Stimulated activated CD4-positive, alpha-beta T cell treated with anti-CD3 and anti-CD28 coated beads, Interleukin-12 subunit alpha, Interleukin-12 subunit beta, amount 100 ng/mL, for 4 hours (primary cell): ENCODE measurements around the gene PLXNC1.

Source experiments
- DNase-seq: peaks from one replicate; pipeline ENCODE4 v3.0.0-alpha.2; 2020

Gene PLXNC1

DNA sequence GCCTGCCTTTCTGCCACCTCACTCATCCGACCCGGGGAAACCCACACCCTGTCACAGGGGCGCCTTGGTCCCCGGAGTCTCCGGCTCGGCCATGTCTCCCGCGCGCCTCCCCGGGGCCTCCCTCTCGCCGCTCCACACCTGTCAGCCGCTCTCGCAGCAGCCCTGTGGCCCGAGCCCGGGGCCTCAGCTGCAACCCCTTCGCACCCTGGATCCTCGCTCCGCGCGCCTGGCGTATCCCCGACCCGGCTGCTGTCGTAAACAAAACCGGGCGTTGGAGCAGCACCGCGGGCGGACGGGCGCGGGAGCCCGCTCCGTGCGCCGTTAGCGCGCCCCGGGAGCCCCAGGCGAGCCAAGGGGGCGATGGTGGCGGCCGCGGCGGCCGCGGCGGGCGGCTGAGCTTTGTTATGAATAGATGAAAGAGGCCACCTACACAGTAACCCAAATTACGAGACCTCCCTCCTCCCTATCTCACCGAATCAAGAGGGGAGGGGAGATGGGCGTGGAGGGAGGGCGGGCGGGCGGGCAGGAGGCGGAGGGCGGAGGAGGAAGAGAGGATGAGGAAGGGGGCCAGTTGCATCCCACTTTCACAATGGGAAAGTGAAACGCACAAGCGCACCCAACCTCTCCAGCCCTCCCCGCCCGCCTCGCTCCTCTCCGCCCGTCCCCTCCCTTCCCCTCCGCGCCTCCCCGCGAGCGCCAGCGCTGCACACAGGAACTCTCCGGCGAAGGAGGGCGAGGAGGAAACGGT lies at the start of gene PLXNC1:
Gene PLXNC1 (plus strand): TSS at position 587 of the 748 bp plus-strand sequence. CDS start 395 bp downstream, outside the sequence.
- DNase-seq: peak; percentile 68

- DNase-seq: no peak
These were observed 49.2 kb upstream of the PLXNC1 start for GRCh38 chr12:94099191-94099590.

GRCh38 chr12:94099632-94100031 lies 48.7 kb upstream of the PLXNC1 start:
- no peak for DNase-seq

DNA sequence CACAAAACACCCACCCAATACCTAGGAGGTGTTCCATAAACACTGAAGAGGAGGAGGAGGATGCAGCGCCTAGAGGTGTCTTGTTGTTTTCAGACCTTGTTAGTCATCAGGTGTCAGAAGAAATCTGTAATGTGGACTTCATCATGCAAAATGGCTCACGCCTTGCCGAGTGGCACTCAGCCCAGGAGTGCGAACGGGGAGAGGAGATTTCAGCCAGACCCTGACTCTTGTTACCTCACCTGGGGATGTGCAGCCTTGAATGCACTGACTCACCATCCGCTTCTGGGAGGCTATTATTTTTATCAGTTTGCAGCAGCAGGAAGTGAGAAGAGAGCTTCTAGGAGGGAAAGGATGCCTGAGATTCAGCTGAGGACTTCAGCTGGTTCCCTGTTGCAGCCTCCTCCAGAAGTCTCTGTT lies 48.2 kb upstream of the PLXNC1 start:
- peak; percentile 5 for DNase-seq

DNA sequence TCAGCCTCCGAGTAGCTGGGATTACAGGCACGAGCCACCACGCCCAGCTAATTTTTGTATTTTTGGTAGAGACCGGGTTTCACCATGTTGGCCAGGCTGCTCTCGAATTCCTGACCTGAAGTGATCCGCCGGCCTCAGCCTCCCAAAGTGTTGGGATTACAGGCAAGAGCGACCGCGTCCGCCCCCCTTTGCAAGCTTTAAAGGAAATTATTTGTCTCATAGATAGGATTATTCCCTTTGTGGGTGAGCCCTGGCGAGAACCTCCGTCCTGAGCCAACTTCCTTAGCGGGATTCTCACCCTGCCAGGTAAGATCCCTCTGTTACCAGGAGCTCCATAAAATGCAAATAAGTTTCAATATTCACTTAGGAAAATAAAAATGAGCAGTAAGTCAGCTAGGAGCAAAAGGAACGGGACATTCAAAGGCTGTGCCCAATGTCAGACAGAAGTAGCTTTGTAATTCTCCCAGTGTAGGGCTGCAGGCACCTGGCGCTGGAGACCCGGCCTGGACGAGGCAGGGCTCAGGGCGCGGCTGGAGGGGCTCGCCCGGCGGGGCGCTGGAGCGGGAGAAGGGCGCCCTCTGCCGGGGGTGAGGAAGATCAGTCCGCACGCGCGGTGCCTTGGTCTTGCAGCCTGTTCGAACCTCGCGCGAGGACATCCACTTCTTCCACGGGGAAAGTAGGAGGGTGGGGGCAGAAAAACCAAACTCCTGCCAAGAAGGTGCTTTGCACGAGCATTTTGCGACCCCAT lies 47.2 kb upstream of the PLXNC1 start:
- DNase-seq: peak; percentile 76

GRCh38 chr12:94101738-94102660 lies 46.4 kb upstream of the PLXNC1 start:
- peak; percentile 74 for DNase-seq

- no peak for DNase-seq
These were observed 44.4 kb upstream of the PLXNC1 start for GRCh38 chr12:94103986-94104385.

DNA sequence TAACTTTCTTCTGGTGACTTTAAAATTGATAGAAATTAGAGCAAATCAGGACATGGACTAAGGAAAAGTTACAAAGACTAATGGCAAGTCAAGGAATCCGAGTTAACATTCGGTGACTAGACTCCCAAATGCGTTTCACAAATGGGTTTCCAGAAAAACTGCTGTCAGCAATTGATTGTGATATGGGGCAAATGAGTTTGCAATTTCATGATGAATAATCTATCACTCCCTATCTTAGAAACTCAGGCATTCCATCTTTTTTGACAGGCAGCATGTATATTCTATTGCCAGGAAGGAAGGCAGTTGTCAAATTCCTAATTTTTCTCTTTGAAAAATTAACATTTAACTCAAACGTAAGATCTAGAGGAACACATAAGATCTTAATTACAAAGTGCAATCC lies 40.5 kb upstream of the PLXNC1 start:
- no peak for DNase-seq

DNA sequence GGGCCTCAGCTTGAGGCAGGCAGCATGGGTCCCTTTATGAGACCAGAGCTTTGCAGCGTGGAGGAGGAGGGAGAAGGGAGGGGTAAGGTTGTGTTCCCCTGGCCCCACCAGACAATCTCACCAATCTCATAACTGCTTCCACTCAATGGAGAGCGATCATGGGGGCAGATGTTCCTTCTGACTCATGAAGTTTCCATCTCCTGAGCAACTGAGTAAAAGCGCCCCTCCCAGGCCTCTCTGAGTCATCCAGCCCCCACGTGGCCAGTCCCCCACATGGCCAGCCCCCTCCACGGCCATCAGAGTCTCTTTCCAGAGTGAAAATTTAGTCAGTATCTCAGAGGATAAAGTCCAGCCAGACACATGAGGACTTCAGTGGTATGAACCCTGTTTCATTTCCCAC lies 39.2 kb upstream of the PLXNC1 start:
- DNase-seq: peak; percentile 47

GRCh38 chr12:94110258-94110657 lies 38.1 kb upstream of the PLXNC1 start:
- no peak for DNase-seq

DNA sequence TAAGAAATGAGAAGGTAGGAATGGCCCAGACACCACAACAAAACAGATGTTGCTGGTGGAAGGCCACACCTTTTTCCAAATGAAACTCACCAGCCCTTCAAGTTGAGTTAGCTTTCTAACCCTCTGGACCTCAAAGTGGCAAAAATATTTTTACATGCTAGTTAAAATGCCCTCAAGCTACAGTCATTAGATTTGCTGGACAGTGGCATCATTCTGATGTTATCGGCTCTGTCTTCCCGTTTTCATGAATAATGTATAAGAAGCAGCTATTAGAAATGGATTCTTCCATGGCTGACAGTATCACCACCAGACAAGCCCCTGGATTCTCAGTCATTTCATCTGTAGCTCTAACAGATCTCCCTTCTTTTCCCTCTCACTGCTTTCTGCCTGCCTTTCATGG lies 37.1 kb upstream of the PLXNC1 start:
- no peak for DNase-seq

- DNase-seq: no peak
These were observed 36.3 kb upstream of the PLXNC1 start for GRCh38 chr12:94112121-94112520.

- DNase-seq: no peak
These were observed 34.2 kb upstream of the PLXNC1 start for GRCh38 chr12:94114166-94114565.

GRCh38 chr12:94116191-94116590 lies 32.2 kb upstream of the PLXNC1 start:
- DNase-seq: no peak

DNA sequence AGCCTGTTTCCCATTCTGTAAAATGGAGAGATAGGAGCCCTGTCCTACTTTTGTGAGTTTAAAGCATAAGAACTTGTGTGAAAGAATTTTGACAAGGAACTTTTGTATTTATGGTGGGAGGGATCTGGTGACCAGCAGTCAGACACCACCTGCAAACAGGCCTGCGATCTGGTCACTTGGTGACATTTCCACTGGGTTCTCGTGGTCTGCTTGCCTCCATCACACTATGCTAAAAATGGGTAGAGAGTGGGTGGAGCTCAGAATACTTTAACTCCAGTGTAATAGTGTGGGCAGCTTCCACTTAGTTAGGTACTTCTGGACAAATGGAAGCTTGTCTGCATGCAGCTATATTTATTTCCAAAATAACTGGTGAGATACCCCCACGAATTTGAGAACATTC lies 26.5 kb upstream of the PLXNC1 start:
- no peak for DNase-seq

DNA sequence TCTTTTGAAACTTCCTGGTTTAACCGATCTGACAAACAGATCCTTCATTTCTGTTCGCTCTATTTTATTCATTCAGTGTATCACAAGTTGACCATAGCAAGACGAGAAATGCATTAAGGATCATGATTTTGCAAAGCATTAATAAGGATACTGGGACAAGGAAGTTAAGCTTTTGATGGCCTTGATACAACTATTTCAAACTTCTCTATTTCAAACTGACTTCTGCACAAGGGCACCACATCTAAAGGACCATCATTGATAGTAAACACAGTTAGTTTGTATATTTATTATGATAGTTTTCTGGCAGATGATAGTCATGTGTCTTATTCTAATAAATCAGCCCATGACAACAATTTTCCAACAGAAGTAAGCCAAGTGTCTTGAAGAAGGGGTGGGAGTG lies 25.8 kb upstream of the PLXNC1 start:
- no peak for DNase-seq

GRCh38 chr12:94123127-94123526 lies 25.2 kb upstream of the PLXNC1 start:
- no peak for DNase-seq

DNA sequence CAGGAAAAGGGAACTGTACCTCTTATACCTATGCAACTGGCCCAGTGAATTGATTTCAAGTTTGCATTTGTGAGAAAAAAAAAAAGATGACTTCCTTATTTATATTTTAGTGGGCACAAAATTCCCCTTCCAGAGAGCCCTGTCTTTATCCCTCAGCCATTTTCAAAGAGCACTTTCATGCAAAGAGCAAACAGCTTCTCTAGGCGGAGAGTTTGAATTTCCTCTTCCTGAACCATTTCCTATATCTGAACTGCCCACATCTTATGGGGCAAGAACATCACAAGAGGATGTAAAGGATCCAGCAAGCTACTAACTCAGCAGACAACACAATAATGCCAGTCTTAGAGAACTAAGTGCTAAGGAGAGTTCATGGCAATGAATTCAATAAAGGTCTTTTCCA lies 22.3 kb upstream of the PLXNC1 start:
- DNase-seq: no peak

DNA sequence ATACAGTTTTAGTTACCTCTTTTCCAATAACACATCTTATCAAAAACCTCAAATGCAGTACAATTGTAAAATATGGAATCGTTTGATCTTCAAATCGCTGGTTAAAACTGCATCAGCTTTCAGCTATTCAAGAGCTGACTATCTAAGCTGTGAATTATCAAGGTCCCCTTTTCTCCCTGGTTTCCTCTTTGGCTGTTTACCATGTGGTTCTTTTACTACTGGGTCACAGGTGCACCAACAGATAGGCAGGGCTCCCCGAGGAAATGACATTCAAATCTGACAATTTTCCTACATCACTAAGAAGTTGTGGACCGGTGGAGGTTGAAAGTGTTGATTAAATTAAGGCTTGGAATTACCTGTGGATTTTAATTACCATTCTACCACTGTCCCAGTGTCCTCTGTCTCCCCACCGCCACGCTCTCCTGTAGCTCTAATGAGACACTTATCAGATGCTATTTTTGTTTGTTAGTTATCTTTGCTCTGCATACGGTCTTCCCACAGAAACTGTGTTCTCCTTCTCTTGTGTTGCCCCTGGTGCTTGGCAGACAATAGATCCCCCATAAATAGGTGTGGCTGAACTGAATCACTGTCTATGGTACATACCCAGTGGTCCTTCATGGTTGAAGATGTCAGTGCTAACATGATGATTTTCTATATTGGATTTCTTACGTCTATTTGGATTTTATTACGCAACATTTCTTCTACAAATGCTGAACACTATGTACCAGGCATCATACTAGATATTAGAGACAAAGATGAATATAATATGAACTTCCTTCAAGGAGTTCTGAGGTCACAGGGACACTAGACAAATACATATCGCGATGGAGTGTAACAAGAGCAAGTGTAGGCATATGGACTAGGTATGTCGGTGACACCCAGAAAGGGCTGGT lies 20.9 kb upstream of the PLXNC1 start:
- no peak for DNase-seq

DNA sequence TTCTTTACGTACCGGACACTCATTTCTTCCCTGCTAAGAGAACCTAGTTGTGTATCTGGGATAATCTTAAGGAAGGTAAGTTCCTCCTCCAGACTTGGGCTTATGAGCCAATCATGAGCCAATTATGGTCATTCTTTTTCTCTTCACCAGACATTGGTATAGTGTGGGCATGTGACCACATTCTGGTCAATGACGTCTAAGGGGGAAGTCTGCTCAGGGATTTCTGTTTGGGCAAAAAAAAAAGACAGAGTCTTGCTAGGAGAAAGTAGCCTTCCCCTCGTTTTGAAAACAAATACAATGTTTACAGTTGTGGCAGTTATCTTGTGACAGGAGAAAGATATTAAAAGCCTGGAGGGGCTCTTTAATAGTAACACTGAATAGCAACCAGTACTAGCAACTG lies 20.1 kb upstream of the PLXNC1 start:
- DNase-seq: no peak

GRCh38 chr12:94133964-94134795 lies 14.2 kb upstream of the PLXNC1 start:
- no peak for DNase-seq
